NCI-H82 treated with DMSO at 0.1 percent for 48 hours (cell line): ENCODE data around the gene SELPLG.

Experiments used
- DNase-seq: peaks from one replicate; lab custom pipeline; 2025; ENCODE audit not compliant: unreplicated experiment; lab: John Stamatoyannopoulos, UW

Gene SELPLG

GRCh38 chr12:108605690-108606406, 27.8 kb downstream of the SELPLG start:
- DNase-seq = no peak

GRCh38 chr12:108605000-108605689, 28.5 kb downstream of the SELPLG start:
- DNase-seq = no peak

- DNase-seq = no peak
Observed at GRCh38 chr12:108604208-108604941, 29.3 kb downstream of the SELPLG start.

GRCh38 chr12:108603743-108604142, 30.0 kb downstream of the SELPLG start:
- DNase-seq = no peak

- no peak for DNase-seq
Observed at GRCh38 chr12:108602976-108603704, 30.6 kb downstream of the SELPLG start.

- no peak for DNase-seq
Observed at GRCh38 chr12:108602209-108602705, 31.4 kb downstream of the SELPLG start.

GRCh38 chr12:108600702-108601007, 33.0 kb downstream of the SELPLG start:
- peak; percentile 49 for DNase-seq

- no peak for DNase-seq
Observed at GRCh38 chr12:108599948-108600701, 33.6 kb downstream of the SELPLG start.

GRCh38 chr12:108599541-108599940, 34.2 kb downstream of the SELPLG start:
- no peak for DNase-seq

- no peak for DNase-seq
Observed at GRCh38 chr12:108598553-108599250, 35.0 kb downstream of the SELPLG start.

GRCh38 chr12:108597559-108598471, 35.9 kb downstream of the SELPLG start, which contains the start of gene TMEM119:
Gene TMEM119 (minus strand): TSS chr12:108598084. CDS start chr12:108592383, 5,701 bp downstream.
- no peak for DNase-seq

- DNase-seq = no peak
Observed at GRCh38 chr12:108596854-108597558, 36.7 kb downstream of the SELPLG start.

GRCh38 chr12:108595711-108596647, 37.7 kb downstream of the SELPLG start:
- DNase-seq = no peak

GRCh38 chr12:108594960-108595710, 38.6 kb downstream of the SELPLG start:
- no peak for DNase-seq

- no peak for DNase-seq
Observed at GRCh38 chr12:108594323-108594903, 39.3 kb downstream of the SELPLG start.
